ENCODE data around the gene USP32. TPM values are rescaled to one million over a fixed set of nuclear protein-coding genes. Genes with fewer than 3 reads are reported as not detected.

The USP32 gene
- total RNA-seq, 1 experiment from 2014 or later = 103 TPM

DNA sequence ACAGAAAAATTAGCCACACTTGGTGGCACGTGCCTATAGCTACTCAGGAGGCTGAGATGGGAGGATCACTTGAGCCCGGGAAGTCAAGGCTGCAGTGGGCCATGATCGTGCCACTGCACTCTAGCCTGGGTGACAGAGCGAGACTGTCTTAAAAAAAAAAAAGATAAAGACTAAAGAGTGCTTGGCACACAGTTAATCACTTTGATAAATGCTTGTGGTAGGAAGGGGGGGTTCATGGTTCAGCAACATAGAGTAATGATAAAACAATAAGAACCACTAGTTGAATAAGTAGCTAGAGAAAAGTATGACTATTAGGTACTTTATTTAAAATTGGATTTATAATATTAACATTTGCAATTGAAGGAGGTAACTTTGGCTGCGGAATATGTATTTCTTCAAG lies 43.3 kb downstream of the USP32 start (continued):
- TF ChIP-seq, protein P1, sequence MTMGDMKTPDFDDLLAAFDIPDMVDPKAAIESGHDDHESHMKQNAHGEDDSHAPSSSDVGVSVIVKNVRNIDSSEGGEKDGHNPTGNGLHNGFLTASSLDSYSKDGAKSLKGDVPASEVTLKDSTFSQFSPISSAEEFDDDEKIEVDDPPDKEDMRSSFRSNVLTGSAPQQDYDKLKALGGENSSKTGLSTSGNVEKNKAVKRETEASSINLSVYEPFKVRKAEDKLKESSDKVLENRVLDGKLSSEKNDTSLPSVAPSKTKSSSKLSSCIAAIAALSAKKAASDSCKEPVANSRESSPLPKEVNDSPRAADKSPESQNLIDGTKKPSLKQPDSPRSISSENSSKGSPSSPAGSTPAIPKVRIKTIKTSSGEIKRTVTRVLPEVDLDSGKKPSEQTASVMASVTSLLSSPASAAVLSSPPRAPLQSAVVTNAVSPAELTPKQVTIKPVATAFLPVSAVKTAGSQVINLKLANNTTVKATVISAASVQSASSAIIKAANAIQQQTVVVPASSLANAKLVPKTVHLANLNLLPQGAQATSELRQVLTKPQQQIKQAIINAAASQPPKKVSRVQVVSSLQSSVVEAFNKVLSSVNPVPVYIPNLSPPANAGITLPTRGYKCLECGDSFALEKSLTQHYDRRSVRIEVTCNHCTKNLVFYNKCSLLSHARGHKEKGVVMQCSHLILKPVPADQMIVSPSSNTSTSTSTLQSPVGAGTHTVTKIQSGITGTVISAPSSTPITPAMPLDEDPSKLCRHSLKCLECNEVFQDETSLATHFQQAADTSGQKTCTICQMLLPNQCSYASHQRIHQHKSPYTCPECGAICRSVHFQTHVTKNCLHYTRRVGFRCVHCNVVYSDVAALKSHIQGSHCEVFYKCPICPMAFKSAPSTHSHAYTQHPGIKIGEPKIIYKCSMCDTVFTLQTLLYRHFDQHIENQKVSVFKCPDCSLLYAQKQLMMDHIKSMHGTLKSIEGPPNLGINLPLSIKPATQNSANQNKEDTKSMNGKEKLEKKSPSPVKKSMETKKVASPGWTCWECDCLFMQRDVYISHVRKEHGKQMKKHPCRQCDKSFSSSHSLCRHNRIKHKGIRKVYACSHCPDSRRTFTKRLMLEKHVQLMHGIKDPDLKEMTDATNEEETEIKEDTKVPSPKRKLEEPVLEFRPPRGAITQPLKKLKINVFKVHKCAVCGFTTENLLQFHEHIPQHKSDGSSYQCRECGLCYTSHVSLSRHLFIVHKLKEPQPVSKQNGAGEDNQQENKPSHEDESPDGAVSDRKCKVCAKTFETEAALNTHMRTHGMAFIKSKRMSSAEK (CRISPR knock-in tag; IDR thresholded peaks at IDR 0.05; ENCODE audit: borderline replicate concordance) = no peak
- TF ChIP-seq, protein P2, sequence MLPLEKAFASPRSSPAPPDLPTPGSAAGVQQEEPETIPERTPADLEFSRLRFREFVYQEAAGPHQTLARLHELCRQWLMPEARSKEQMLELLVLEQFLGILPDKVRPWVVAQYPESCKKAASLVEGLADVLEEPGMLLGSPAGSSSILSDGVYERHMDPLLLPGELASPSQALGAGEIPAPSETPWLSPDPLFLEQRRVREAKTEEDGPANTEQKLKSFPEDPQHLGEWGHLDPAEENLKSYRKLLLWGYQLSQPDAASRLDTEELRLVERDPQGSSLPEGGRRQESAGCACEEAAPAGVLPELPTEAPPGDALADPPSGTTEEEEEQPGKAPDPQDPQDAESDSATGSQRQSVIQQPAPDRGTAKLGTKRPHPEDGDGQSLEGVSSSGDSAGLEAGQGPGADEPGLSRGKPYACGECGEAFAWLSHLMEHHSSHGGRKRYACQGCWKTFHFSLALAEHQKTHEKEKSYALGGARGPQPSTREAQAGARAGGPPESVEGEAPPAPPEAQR (CRISPR knock-in tag; IDR thresholded peaks at IDR 0.05) = no peak
- TF ChIP-seq HMGA2 (CRISPR knock-in tag; IDR thresholded peaks at IDR 0.05) (no peak), ZNF317 (CRISPR knock-in tag; IDR thresholded peaks at IDR 0.05; ENCODE audit: borderline replicate concordance, low read depth) (no peak), ZMAT4 (CRISPR knock-in tag; IDR thresholded peaks at IDR 0.05) (no peak), PREB (CRISPR knock-in tag; IDR thresholded peaks at IDR 0.05; ENCODE audit: borderline replicate concordance) (no peak), CBFB (CRISPR knock-in tag; IDR thresholded peaks at IDR 0.05; ENCODE audit: low read depth) (no peak)

DNA sequence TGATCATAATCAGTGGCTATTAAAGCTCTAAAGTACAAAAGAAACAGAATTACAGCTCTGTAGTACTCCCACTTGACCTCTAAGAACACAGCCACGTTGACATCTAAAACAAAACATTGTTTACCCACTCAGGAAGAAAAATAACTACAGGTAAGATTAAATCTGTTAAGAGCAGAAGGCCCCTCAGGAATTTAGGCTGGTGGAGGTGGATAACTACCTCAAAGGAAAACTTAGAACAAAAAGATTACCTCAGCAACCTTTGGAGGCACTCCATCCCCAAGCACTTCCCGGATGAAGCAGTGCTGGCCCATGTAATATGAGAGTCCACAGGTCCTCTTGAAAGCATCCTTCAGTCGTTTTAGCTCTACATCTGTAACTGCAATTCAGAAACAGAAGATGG lies 46.7 kb downstream of the USP32 start:
- Mint-ChIP-seq H3K36me3 (peaks cover 44% of the 10 kb centered on the region), H3K27me3 (ENCODE audit: low read depth) (no peaks in the 10 kb centered on the region), H3K4me3 (no peak overlapping the region), H3K9me3 (peaks cover 11% of the 10 kb centered on the region), H3K4me1 (peaks cover 7% of the 10 kb centered on the region), H3K27ac (peak overlapping the region; percentile 31; the same call in 1 of the 2 replicates)
- no peak for DNase-seq (ENCODE audit: low spot score)
- ATAC-seq = no peak
- ChIA-PET CTCF (no interaction called here), POLR2A (no interaction called here)
- no peak for TF ChIP-seq ATF6 (CRISPR knock-in tag; IDR thresholded peaks at IDR 0.05)
- no peak for TF ChIP-seq RORB (CRISPR knock-in tag; IDR thresholded peaks at IDR 0.05)
- TF ChIP-seq, protein P3, sequence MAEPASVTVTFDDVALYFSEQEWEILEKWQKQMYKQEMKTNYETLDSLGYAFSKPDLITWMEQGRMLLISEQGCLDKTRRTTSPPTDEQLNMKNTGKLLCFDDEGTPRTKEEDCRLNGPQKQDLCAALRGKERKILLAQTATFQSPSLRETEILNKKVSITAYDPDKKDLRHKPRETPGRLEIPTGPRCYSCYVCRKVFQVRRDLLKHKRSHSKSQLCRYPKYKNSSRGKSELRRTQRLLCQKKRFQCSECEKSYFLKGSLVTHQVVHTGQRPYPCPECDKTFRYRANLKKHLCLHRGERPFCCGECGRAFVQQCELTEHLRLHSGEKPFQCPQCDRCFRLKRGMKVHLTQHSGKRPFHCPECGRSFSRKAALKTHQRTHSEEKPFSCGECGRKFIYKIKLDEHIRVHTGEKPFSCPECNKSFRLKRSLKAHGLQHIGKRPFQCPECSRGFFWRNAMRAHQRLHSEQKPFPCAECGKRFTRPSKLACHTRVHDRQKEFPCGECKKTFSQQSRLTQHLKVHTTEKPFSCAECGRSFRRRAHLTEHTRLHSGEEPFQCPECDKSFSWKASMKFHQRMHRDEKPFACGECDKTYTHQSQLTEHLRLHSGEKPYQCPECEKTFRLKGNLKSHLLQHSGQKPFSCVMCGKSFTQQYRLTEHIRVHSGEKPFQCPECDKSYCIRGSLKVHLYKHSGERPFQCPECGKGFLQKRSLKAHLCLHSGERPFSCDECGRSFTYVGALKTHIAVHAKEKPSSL (CRISPR knock-in tag; conservative IDR thresholded peaks at IDR 0.05) = no peak
- TF ChIP-seq, protein P4, sequence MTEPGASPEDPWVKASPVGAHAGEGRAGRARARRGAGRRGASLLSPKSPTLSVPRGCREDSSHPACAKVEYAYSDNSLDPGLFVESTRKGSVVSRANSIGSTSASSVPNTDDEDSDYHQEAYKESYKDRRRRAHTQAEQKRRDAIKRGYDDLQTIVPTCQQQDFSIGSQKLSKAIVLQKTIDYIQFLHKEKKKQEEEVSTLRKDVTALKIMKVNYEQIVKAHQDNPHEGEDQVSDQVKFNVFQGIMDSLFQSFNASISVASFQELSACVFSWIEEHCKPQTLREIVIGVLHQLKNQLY (CRISPR knock-in tag; IDR thresholded peaks at IDR 0.05) = no peak
- TF ChIP-seq ZNF263 (CRISPR knock-in tag; IDR thresholded peaks at IDR 0.05; ENCODE audit: low read depth) = no peak
- no peak for TF ChIP-seq NFE2L1 (CRISPR knock-in tag; IDR thresholded peaks at IDR 0.05)
- no peak for TF ChIP-seq HMGA2 (CRISPR knock-in tag; IDR thresholded peaks at IDR 0.05)
- TF ChIP-seq, protein P5, sequence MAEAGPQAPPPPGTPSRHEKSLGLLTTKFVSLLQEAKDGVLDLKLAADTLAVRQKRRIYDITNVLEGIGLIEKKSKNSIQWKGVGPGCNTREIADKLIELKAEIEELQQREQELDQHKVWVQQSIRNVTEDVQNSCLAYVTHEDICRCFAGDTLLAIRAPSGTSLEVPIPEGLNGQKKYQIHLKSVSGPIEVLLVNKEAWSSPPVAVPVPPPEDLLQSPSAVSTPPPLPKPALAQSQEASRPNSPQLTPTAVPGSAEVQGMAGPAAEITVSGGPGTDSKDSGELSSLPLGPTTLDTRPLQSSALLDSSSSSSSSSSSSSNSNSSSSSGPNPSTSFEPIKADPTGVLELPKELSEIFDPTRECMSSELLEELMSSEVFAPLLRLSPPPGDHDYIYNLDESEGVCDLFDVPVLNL (CRISPR knock-in tag; IDR thresholded peaks at IDR 0.05; ENCODE audit: borderline replicate concordance, low read depth) = no peak
- no peak for TF ChIP-seq FOXP1 (CRISPR knock-in tag; IDR thresholded peaks at IDR 0.05; ENCODE audit: borderline replicate concordance)
- TF ChIP-seq, protein P6, sequence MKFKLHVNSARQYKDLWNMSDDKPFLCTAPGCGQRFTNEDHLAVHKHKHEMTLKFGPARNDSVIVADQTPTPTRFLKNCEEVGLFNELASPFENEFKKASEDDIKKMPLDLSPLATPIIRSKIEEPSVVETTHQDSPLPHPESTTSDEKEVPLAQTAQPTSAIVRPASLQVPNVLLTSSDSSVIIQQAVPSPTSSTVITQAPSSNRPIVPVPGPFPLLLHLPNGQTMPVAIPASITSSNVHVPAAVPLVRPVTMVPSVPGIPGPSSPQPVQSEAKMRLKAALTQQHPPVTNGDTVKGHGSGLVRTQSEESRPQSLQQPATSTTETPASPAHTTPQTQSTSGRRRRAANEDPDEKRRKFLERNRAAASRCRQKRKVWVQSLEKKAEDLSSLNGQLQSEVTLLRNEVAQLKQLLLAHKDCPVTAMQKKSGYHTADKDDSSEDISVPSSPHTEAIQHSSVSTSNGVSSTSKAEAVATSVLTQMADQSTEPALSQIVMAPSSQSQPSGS (CRISPR knock-in tag; IDR thresholded peaks at IDR 0.05; ENCODE audit: borderline replicate concordance, low read depth) = no peak

All from WTC11 (cell line).